GM18517 (cell line): Measurements from ENCODE around the gene MDN1.

Source experiments
- ATAC-seq: cut with Tn5 transposase; IDR thresholded peaks from one replicate; pipeline ENCODE4 v1.9.1; 2021; ENCODE audit warnings: mild to moderate bottlenecking, moderate library complexity; ENCODE audit not compliant: unreplicated experiment

Gene MDN1

GRCh38 chr6:89695667-89696066, 123.9 kb downstream of the MDN1 start:
- no peak for ATAC-seq

GRCh38 chr6:89694428-89694827, 125.2 kb downstream of the MDN1 start:
- no peak for ATAC-seq

GRCh38 chr6:89693207-89693606, 126.4 kb downstream of the MDN1 start:
- no peak for ATAC-seq

GRCh38 chr6:89692256-89692655, 127.3 kb downstream of the MDN1 start:
- no peak for ATAC-seq

- no peak for ATAC-seq
Measured at GRCh38 chr6:89690944-89691324, 128.7 kb downstream of the MDN1 start.

- no peak for ATAC-seq
Measured at GRCh38 chr6:89689732-89690131, 129.9 kb downstream of the MDN1 start.

- no peak for ATAC-seq
Measured at GRCh38 chr6:89688328-89688727, 131.3 kb downstream of the MDN1 start.

- ATAC-seq = no peak
Measured at GRCh38 chr6:89685311-89685710, 134.3 kb downstream of the MDN1 start.

GRCh38 chr6:89682991-89683390, 136.6 kb downstream of the MDN1 start:
- no peak for ATAC-seq

- no peak for ATAC-seq
Measured at GRCh38 chr6:89681983-89682564, 137.5 kb downstream of the MDN1 start.

- no peak for ATAC-seq
Measured at GRCh38 chr6:89680551-89680950, 139.0 kb downstream of the MDN1 start.

GRCh38 chr6:89680150-89680549, 139.4 kb downstream of the MDN1 start:
- ATAC-seq = no peak

GRCh38 chr6:89679215-89680120, 140.1 kb downstream of the MDN1 start:
- no peak for ATAC-seq

- ATAC-seq = no peak
Measured at GRCh38 chr6:89678531-89678930, 141.1 kb downstream of the MDN1 start.

- no peak for ATAC-seq
Measured at GRCh38 chr6:89675949-89676748, 143.4 kb downstream of the MDN1 start.

GRCh38 chr6:89670935-89671565, 148.5 kb downstream of the MDN1 start:
- no peak for ATAC-seq

GRCh38 chr6:89669002-89669401, 150.6 kb downstream of the MDN1 start:
- ATAC-seq = no peak

- ATAC-seq = no peak
Measured at GRCh38 chr6:89667872-89668556, 151.6 kb downstream of the MDN1 start.

GRCh38 chr6:89662659-89663223, 156.9 kb downstream of the MDN1 start:
- no peak for ATAC-seq

GRCh38 chr6:89661559-89661958, 158.0 kb downstream of the MDN1 start:
- ATAC-seq = no peak
